Measurements from ENCODE around the gene THBS3.
"Not testable (repeated sequence)": the region's sequence is repeated elsewhere in the genome, so short reads cannot be mapped to it uniquely, and the experiment has no call there.

Gene THBS3

DNA sequence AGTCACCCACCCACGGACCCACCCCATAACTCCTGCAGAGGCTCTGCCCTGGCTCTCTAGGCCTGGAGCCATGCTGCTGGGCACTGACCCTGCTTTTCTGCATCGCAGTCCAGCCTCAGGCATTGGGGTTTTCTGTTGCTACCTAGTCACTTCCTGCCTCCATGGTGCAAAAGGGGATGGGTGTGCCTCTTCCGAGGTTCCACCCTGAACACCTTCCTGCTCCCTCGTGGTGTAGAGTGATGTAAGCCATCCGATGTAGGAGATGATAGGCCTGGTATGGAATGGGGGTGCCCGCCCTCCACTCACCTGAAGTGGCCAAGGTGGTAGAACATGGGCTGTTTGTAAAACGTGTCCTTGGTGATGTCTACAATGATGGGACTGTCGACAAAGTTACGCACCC lies 27.7 kb upstream of the THBS3 start:
- not testable (repeated sequence) for DNase-seq (ENCODE audit: low read depth in 2 of 2)

DNA sequence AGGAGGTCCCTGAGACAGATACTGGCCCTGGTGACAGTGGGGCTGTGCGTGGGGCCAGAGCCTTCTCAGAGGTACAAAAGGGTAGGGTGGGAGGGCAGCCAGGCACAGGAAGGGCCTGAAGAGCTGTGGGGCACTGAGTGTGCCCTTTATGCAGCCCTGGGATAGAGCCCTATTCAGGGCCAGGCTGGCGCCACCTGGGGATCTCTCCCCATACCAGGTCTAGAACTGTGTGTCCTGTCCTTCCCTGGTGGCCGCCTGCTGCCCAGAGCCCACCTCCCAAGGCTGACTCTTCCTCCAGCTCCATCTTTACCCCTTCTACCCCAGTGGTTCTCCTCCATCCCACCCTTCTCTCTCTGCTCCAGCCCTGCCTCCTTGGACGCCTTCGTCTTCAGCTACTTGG lies 25.8 kb upstream of the THBS3 start:
- not testable (repeated sequence) for DNase-seq (ENCODE audit: low read depth in 2 of 2)

DNA sequence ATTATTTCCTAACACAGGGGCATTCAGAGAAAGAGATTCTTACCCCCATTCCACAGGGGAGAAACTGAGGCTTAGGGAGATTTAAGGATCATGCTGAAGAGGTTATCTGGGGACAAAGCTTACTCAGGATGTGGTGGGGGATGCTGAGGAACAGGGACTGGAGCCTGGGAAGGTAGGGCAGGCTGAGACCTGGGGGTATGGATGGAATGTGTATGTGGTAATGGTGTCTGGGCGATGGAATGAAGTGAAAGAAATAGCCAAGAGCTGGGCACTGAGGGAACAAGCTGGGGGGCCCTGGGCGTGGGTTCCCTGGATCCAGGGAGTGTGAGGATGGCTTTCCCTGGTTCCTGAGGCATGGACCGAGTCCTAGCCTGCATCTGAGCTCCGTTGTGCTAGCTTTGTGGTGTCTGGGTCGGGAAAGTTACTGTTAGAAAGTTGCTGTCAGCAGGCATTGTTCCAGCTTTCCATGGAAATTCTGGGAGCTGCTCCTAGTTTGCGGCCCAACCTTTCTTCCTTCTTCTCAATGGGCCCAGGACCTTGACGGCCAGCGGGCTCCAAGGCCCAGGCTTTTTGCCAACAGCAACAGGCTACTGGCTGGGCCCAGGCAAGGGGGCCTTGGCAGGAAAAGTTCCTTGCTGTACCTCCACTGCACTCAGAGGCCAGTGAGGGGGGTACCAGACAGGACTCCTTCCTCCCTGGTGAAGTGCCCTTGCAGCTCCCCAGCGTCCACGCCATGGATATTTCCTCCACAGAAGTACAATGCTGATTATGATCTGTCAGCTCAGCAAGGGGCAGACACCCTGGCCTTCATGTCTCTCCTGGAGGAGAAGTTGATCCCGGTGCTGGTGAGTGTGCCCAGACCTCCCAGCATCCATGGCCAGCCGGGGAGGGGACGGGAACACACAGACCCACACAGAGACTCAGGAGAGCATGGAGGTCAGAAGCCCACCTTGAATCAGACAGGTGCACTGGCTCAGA lies 24.6 kb upstream of the THBS3 start:
- not testable (repeated sequence) for DNase-seq (ENCODE audit: low read depth in 2 of 2)

DNA sequence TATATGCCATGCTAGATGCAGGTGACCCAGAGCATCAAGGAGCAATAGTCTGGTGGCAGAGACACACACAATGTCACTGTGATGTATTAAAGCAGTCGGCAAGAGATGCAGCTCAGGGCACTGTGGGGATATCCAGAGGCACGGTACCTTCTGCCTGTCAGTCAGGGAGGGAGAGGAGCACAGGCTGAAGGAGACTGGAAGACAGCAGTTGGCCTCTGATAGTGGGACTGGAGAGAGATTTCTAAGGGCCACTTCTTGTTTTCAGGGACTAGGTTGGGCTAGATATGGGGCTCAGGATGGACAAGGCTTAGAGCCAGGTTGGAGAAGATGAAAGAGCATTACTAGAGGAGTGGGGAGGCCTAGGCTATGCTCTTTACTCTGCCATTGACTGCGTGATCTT lies 23.6 kb upstream of the THBS3 start:
- not testable (repeated sequence) for DNase-seq (ENCODE audit: low read depth in 2 of 2)

DNA sequence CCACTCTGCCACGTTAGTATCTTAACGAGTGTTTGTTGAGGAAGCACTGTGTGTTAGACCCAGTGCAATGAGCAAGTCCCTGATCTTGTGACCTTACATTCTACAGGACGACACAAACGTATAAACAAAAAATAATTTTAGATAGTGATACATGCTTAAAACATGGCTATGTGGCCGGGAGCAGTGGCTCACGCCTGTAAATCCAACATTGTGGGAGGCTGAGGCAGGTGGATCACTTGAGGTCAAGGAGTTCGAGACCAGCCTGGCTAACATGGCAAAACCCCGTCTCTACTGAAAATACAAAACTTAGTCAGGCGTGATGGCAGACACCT lies 20.4 kb upstream of the THBS3 start:
- DNase-seq (ENCODE audit: low read depth in 2 of 2): no peak

DNA sequence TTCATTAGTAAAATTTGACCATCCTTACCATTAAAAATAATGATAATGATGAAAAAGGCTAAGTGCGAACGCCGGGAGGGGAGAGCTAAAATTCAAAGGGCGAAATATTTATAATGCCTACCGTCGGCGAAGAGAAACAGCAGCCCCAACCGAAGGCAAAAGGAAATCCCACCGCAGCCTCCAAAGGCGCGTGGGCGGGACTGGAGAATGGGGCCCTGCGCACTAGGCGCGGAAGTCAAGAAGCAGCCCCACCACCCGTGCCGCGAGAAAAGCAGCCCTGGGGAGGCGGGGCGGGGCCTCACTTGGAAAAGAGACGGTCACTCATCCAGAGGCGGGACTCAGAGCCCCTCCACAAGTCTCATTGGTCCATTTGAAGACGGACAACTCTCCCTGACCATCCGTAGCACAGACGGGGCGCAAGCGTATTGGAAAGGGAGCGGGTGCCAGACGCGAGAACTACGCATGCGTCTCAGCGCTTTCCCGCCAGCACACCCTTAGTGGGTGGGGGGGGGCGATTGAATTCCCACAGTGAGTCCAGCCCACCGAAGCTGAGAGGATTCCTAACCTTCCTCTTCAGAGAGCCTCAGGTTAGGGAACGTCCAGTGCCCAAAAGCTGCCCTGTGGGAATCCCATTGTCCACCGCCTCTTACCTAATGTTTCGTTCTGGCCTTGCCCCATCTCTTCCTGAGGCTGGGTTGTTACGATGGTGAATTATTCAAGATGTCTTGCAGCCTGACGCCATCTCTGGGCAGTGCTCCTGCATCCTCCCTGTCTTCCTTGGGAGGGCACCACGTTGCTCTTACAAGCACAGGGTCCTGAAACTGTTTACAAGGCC lies 19.8 kb upstream of the THBS3 start:
- peak; percentile 99 to 100 for DNase-seq (ENCODE audit: low read depth in 2 of 2)

DNA sequence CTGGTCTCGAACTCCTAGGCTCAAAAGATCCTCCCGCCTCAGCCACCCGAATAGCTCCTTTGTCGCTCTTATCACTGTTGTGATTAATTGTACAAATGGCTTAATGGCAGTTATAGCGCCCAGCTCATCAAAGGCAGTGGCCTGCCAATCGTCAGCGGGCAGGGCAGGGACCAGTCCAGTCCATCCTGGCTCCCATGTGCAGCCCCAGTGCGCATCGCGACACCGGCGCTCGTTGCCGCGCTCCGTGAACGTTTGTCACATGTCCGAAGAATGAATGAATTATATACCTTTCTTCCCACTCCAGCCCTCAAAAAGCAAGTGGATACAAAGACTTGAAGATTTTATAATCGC lies 19.2 kb upstream of the THBS3 start:
- peak; percentile 41 to 68 for DNase-seq (ENCODE audit: low read depth in 2 of 2)

DNA sequence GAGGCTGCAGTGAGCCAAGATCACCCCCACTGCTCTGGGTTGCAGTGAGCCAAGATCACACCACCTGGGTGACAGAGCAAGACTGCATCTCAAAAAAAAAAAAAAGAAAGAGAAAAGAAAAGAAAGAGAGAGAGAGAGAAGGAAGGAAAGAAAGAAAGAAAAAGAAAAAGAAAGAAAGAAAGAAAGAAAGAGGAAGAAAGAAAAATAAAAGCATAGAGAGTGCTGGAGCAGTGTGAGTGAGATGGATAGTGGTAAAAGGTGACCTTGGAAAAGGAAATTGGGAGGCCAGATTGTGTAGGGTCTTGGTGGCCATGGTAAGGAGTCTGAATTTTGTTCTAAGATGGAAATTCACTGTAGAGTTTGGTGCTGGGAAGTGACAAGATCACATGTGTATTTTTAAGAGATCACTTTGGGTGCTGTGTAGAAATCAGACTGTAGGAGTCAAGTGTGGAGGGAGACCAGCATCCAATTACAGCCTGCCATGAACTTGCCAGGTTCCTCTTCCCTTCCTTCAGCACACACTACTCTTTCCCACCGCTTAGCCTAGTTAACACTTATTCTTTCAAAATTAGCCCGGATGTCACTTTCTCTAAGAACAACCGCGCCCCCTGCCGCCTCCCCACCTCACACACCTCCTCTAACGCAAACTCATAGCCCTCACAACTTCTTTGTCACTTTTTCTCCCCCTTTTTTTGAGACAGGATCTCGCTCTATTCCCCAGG lies 18.7 kb upstream of the THBS3 start:
- peak; percentile 59 to 91 for DNase-seq (ENCODE audit: low read depth in 2 of 2)

DNA sequence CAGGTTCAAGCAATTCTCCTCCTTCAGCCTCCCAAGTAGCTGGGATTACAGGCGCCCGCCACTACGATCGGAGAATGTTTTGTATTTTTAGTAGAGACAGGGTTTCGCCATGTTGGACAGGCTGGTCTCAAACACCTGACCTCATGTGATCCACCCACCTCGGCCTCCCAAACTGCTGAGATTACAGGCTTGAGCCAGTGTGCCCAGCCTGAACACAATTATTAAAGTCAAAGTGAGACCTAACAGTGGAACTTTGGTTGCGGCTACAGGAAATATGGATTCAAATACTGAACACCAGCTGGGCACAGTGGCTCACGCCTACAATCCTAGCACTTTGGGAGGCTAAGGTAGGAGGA lies 17.7 kb upstream of the THBS3 start:
- DNase-seq (ENCODE audit: low read depth in 2 of 2): not testable (repeated sequence)

GRCh38 chr1:155223047-155223446 lies 15.3 kb upstream of the THBS3 start:
- no peak for DNase-seq (ENCODE audit: low read depth in 2 of 2)

DNA sequence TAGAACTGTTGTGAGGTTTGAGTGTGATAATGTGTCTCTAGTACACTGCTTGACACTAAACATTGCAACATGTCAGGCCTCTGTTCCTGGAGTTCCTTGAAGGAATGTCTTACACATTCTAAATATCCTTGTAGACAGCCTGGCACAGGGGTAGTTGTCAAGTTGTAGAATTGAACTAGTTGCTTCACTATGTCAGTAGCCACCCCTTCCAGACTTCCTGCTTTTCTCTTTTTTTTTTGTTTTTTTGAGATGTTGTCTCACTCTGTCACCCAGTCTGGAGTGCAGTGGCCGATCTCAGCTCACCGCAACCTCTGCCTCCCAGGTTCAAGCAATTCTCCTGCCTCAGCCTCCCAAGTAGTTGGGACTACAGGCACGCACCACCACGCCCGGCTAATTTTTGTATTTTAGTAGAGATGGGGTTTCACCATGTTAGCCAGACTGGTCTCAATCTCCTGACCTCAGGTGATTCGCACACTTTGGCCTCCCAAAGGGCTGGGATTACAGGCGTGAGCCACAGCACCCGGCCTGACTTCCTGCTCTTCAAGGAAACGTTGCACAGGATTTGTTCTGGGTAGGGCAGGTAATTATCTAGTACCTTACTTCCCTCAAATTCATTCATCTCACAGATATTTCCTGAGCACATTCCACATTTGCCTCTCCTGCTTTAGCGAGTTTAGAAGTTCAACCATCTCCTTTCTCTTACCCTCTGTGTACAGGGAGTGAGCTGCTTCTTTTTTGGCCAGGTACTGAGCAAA lies 12.7 kb upstream of the THBS3 start:
- DNase-seq (ENCODE audit: low read depth in 2 of 2): not testable (repeated sequence)

- no peak for DNase-seq (ENCODE audit: low read depth in 2 of 2)
Observed at GRCh38 chr1:155219592-155220031, 11.9 kb upstream of the THBS3 start.

DNA sequence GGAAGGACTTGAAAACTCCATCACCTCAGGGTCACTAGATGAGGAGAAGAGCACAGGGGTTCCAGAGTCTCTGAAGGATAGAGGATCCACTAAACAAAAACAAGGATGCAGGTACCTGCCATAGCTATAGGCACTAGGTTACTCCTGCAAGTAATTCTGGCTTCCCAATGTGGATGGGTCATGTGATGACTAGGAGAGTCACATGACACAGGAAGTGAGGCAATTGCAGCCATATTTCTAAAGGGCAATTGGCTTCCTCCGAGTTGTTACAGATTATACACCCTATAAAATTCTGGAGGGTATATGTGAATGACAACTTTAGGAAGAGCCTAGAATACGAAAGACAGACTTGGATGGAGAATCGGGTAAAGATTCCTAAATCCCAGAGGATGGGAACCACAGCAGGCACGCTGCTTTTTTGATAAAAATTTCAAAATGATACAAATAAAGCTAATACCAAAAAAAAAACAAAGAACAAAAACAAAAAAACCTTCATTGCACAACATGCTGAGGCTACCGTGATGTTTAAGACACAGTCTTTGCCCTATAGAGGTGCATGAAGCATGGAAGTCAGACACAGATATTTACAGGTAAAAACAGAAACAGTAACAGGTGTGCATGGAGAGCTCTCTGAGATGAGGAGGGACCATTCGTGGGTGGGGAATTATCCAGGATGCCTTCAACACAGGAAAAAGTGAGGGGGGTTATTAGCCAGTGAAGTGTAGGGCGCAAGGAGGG lies 11.3 kb upstream of the THBS3 start:
- DNase-seq (ENCODE audit: low read depth in 2 of 2): no peak

DNA sequence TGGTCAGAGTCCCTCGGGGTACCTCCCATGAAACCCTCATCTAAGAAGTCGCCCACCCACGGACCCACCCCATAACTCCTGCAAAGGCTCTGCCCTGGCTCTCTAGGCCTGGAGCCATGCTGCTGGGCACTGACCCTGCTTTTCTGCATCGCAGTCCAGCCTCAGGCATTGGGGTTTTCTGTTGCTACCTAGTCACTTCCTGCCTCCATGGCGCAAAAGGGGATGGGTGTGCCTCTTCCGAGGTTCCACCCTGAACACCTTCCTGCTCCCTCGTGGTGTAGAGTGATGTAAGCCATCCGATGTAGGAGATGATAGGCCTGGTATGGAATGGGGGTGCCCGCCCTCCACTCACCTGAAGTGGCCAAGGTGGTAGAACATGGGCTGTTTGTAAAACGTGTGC lies 7.0 kb upstream of the THBS3 start:
- DNase-seq (ENCODE audit: low read depth in 2 of 2): not testable (repeated sequence)

GRCh38 chr1:155212051-155212440 lies 4.3 kb upstream of the THBS3 start:
- not testable (repeated sequence) for DNase-seq (ENCODE audit: low read depth in 2 of 2)

DNA sequence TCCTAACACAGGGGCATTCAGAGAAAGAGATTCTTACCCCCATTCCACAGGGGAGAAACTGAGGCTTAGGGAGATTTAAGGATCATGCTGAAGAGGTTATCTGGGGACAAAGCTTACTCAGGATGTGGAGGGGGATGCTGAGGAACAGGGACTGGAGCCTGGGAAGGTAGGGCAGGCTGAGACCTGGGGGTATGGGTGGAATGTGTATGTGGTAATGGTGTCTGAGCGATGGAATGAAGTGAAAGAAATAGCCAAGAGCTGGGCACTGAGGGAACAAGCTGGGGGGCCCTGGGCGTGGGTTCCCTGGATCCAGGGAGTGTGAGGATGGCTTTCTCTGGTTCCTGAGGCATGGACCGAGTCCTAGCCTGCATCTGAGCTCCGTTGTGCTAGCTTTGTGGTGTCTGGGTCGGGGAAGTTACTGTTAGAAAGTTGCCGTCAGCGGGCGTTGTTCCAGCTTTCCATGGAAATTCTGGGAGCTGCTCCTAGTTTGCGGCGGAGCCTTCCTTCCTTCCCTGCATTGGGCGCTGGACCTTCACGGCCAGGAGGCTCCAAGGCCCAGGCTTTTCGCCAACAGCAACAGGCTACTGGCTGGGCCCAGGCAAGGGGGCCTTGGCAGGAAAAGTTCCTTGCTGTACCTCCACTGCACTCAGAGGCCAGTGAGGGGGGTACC lies 3.8 kb upstream of the THBS3 start:
- DNase-seq (ENCODE audit: low read depth in 2 of 2): not testable (repeated sequence)

GRCh38 chr1:155210314-155211104 lies 2.8 kb upstream of the THBS3 start:
- DNase-seq (ENCODE audit: low read depth in 2 of 2): no peak

GRCh38 chr1:155209312-155209721 lies 1.6 kb upstream of the THBS3 start:
- DNase-seq (ENCODE audit: low read depth in 2 of 2): no peak

All from stimulated activated CD4-positive, alpha-beta T cell treated with anti-CD3 and anti-CD28 coated beads, Interleukin-15, amount 100 ng/mL, for 48 hours (primary cell).